Vagina (tissue), 2 donors: ENCODE results near the gene PRR5.

Experiments used
- POLR2AphosphoS5 ChIP-seq, 2 donors: sonication (generic); formaldehyde crosslinking; IDR thresholded peaks; one replicate each; pipeline ENCODE4 v1.9.0; 2017; ENCODE audit warnings: antibody characterized with exemption in 2 of 2, mild to moderate bottlenecking in 2 of 2, low read depth in 1 of 2; ENCODE audit not compliant: insufficient read depth in 1 of 2
- TF ChIP-seq, protein P1 (sequence below), 3 experiments: fragments of 450-650 bp in 2 of 3; fragments of 200-600 bp in 1 of 3; sonication (generic) in 1 of 3; IDR thresholded peaks; one replicate each; pipeline ENCODE4 v1.5.1; 2017 to 2019; ENCODE audit warnings: antibody characterized with exemption in 3 of 3, mild to moderate bottlenecking in 2 of 3, moderate library complexity in 2 of 3

DNA sequence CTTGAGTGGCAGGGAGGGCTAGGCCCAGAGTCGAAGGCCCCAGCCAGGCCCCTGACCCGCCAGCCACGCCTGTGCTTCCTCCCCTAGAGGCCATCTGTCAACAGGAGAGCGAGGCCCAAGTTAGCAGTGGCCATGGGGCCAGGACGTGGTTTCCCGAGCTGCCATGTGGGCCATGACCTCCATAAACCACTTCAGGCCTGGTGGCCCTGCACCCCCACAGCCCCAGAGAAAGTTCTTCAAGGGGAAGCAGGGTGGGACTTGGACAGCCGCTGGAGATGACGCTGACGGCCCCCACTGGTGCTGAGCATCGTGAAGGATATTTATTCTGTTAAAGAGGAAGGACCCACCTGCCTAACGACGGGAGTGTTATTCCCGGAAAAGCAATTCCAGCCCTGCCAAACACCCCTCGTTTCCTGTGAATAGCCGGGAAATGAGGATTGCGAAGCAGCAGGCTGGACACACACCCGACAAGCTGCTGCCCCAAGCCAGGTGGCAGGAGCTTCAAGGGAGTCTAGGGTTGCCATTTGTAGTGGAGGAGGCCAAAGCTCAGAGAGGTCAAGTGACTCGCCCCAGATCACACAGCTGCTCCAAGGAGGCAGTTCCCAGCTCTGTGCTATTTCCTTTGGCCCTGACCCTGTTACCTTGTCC, 12.8 kb downstream of the PRR5 start:
- TF ChIP-seq, protein P1, sequence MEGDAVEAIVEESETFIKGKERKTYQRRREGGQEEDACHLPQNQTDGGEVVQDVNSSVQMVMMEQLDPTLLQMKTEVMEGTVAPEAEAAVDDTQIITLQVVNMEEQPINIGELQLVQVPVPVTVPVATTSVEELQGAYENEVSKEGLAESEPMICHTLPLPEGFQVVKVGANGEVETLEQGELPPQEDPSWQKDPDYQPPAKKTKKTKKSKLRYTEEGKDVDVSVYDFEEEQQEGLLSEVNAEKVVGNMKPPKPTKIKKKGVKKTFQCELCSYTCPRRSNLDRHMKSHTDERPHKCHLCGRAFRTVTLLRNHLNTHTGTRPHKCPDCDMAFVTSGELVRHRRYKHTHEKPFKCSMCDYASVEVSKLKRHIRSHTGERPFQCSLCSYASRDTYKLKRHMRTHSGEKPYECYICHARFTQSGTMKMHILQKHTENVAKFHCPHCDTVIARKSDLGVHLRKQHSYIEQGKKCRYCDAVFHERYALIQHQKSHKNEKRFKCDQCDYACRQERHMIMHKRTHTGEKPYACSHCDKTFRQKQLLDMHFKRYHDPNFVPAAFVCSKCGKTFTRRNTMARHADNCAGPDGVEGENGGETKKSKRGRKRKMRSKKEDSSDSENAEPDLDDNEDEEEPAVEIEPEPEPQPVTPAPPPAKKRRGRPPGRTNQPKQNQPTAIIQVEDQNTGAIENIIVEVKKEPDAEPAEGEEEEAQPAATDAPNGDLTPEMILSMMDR (IDR thresholded peaks at IDR 0.05) = no peak
- peak; percentile 35 to 77 for TF ChIP-seq POLR2AphosphoS5 (IDR thresholded peaks at IDR 0.05; ENCODE audit: insufficient read depth in 1 of 2, low read depth in 1 of 2)
